AML-193 (cell line): ENCODE measurements around the gene C1orf232.

Source experiments
- DNase-seq, 2 experiments: peaks; one replicate each; lab custom pipeline; 2025; lab: John Stamatoyannopoulos, UW

C1orf232 gene

DNA sequence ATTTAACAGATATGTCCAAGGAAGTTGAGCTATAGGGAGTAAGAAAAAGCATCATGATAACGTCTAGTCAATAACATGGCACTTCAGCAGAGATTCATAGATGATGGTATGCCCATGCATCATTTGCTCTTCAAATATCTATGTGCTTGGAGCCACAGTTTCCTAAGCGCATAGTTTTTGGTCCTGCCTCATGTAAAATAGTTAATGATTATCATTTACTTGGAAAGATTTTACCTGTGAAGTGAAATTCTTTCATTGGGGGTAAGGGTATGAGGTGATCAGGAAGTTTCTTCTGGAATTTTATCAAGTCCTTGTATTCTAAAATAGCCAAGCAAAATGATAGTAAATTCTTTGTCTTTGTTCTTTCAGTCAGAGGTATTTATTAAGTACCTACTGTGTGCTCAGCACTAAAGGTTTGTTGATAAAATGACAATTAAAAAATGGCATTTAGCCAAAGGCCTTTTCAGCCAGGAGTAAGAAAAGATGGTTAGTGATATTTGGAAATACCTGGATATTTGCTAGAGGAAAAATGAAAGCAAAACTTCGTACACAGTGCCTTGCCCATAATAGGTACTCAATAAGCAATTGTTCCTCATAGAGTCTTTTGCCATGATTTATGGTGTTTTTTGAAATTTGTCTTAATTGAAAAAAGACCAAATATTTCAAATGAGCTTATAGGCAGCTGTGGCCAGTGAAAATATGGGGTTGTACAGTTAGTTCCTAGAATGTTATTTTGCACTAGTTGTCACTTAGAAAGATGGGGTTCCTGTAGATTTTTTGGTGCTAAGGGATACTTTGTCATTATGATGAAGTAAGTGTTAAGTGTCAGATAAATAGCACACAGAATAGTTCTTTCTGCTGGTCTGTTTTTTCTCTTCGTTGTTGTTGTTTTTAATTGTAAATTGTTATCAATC, 44.1 kb downstream of the C1orf232 start:
- no peak for DNase-seq

GRCh38 chr1:26122988-26123973, 45.5 kb downstream of the C1orf232 start:
- DNase-seq = no peak

DNA sequence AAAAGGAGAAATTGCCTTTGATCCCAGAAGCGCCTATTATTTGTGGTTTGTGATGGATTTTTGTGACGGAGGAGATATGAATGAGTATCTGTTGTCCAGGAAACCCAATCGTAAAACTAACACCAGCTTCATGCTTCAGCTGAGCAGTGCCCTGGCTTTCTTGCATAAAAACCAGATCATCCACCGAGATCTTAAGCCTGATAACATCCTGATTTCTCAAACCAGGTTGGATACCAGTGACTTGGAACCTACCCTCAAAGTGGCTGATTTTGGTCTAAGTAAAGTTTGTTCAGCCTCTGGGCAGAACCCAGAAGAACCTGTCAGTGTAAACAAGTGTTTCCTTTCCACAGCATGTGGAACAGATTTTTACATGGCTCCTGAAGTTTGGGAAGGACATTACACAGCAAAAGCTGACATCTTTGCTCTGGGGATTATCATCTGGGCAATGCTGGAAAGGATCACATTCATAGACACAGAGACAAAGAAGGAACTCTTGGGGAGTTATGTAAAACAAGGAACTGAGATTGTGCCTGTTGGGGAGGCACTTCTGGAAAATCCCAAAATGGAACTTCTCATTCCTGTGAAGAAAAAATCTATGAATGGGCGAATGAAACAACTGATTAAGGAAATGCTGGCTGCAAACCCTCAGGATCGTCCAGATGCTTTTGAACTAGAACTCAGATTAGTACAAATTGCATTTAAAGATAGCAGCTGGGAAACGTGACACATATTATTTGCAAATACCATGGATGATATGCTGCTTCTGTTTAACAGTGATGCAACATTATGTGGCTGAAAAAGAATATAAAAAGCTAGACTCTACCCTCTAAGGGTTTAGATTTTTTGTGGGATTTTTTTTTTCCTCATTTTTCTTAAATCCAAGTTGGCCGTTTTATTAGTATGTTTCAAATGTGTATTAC, 46.6 kb downstream of the C1orf232 start:
- DNase-seq = no peak

- DNase-seq = no peak
Observed at GRCh38 chr1:26119892-26120608, 48.7 kb downstream of the C1orf232 start.

GRCh38 chr1:26114165-26114927, 54.4 kb downstream of the C1orf232 start:
- DNase-seq = no peak
